Stromal cell of bone marrow (primary cell): ENCODE measurements around the gene INSR.
"Not testable (repeated sequence)": the region's sequence is repeated elsewhere in the genome, so short reads cannot be mapped to it uniquely, and the experiment has no call there.

Source experiments
- DNase-seq: peaks from one replicate; pipeline ENCODE4 v3.0.0-alpha.2; 2012; ENCODE audit warnings: low read depth

The INSR gene

GRCh38 chr19:7195046-7195445, 99.2 kb downstream of the INSR start:
- no peak for DNase-seq

GRCh38 chr19:7194566-7194965, 99.6 kb downstream of the INSR start:
- DNase-seq, result no peak

GRCh38 chr19:7191946-7192691, 102.1 kb downstream of the INSR start:
- DNase-seq, result no peak

- no peak for DNase-seq
These were observed 105.2 kb downstream of the INSR start for GRCh38 chr19:7188698-7189629.

GRCh38 chr19:7187605-7188339, 106.4 kb downstream of the INSR start:
- DNase-seq, result no peak

- DNase-seq, result no peak
These were observed 111.7 kb downstream of the INSR start for GRCh38 chr19:7182489-7182888.

GRCh38 chr19:7179917-7180306, 114.3 kb downstream of the INSR start:
- no peak for DNase-seq

GRCh38 chr19:7177926-7178325, 116.3 kb downstream of the INSR start:
- no peak for DNase-seq

- no peak for DNase-seq
These were observed 117.4 kb downstream of the INSR start for GRCh38 chr19:7176792-7177191.

- no peak for DNase-seq
These were observed 121.4 kb downstream of the INSR start for GRCh38 chr19:7172794-7173193.

- DNase-seq, result no peak
These were observed 123.2 kb downstream of the INSR start for GRCh38 chr19:7170983-7171382.

GRCh38 chr19:7168941-7169340, 125.3 kb downstream of the INSR start:
- no peak for DNase-seq

- DNase-seq, result no peak
These were observed 132.9 kb downstream of the INSR start for GRCh38 chr19:7161292-7161691.

- DNase-seq, result peak; percentile 85
These were observed 134.9 kb downstream of the INSR start for GRCh38 chr19:7159105-7159933.

GRCh38 chr19:7153022-7153421, 141.2 kb downstream of the INSR start:
- no peak for DNase-seq

GRCh38 chr19:7152568-7152967, 141.6 kb downstream of the INSR start:
- DNase-seq, result no peak

- DNase-seq, result no peak
These were observed 144.1 kb downstream of the INSR start for GRCh38 chr19:7149956-7150705.

GRCh38 chr19:7147119-7147675, 147.0 kb downstream of the INSR start:
- not testable (repeated sequence) for DNase-seq

- not testable (repeated sequence) for DNase-seq
These were observed 148.1 kb downstream of the INSR start for GRCh38 chr19:7146086-7146485.

GRCh38 chr19:7145494-7145893, 148.7 kb downstream of the INSR start:
- DNase-seq, result no peak

- no peak for DNase-seq
These were observed 151.4 kb downstream of the INSR start for GRCh38 chr19:7142771-7143170.
